Inflammatory macrophage treated with lipopolysaccharide for 1 hour (primary cell): ENCODE data around the gene CCND1.
"Not testable (repeated sequence)": the region's sequence is repeated elsewhere in the genome, so short reads cannot be mapped to it uniquely, and the experiment has no call there.

Experiments
- DNase-seq, 2 donors: peaks; one replicate each; pipeline ENCODE4 v3.0.0-alpha.2; 2020 to 2022

CCND1 gene

DNA sequence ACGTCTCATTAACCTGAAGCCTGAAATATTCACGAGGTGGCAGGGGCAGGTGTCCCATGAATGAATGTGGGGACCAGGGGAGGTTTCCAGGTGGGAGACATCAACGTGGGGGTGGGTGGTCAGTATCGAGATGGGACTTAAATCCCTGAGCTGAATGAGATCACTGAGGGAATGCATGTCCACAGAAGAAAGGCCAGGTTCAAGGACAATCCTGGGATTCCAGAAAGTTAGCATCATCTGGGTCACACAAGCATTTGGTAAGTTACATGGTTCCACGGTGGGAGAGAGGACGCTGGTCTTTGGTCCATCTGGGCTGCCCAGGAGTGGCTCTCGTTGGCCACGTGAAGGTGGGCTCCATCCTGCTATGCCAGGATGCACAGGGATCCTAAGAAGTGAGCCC lies 22.7 kb upstream of the CCND1 start:
- DNase-seq = no peak

DNA sequence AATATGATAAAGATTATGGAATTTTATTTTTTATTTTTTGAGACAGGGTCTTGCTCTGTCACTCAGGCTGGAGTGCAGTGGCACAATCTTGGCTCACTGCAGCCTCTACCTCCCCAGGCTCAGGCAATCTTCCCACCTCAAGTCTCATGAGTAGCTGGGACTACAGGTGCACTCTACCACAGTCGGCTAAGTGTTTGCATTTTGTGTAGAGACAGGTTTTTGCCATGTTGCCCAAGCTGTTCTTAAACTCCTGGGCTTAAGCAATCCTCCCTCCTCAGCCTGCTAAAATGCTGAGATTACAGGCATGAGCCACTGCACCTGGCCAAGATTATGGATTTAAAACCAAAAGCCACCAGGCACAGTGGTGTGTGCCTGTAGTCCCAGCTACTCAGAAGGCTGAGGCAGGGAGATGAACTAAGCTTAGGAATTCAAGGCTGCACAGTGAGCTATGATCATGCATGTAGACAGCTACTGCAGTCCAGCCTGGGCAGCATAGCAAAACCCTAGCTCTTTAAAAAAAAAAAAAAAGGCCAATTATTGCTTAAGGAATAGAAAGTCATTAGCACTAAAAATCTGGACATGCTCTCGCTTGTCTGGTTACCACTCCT lies 20.2 kb upstream of the CCND1 start:
- no peak for DNase-seq

DNA sequence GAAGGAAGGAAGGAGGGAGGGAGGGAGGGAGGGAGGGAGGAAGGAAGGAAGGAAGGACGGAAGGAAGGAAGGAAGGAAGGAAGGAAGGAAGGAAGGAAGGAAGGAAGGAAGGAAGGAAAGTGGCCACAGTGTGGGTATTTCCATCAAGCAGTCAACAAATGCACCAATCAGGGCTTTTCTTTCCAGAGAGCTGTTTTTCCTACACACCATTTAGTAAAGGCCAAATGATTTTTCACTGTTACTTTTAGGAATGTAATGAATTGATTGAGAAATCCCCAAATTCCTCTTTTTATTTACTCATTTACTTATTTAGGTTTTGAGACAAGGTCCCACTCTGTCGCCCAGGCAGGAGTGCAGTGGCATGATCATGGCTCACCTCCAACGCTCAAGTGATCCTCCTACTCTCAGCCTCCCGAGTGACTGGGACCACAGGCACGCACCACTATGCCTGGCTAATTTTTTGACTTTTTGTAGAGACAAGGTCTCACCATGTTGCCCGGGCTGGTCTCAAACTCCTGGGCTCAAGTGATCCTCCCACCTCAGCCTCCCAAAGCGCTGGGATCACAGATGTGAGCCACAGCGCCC lies 18.8 kb upstream of the CCND1 start:
- not testable (repeated sequence) for DNase-seq

- DNase-seq = no peak
These were observed 16.7 kb upstream of the CCND1 start for GRCh38 chr11:69624293-69624692.

- no peak for DNase-seq
These were observed 15.5 kb upstream of the CCND1 start for GRCh38 chr11:69625476-69625875.

GRCh38 chr11:69627551-69627950 lies 13.4 kb upstream of the CCND1 start:
- DNase-seq = no peak

GRCh38 chr11:69630017-69630416 lies 10.9 kb upstream of the CCND1 start:
- DNase-seq = no peak

- no peak for DNase-seq
These were observed 10.5 kb upstream of the CCND1 start for GRCh38 chr11:69630424-69630823.

DNA sequence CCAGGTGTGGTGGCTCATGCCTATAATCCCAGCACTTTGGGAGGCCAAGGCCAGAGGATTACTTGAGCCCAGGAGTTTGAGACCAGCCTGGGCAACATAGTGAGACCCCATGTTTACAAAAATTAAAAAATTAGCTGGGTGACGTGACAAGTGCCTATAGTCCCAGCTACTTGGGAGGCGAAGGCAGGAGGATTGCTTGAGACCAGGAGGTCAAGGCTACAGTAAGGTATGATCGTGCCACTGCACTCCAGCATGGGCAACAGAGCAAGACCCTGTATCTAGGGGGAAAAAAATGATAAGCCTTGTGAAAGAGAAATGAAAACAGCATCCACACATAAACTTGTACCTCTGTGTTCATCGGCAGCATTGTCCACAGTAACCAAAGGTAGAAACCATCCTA lies 8.1 kb upstream of the CCND1 start:
- no peak for DNase-seq

DNA sequence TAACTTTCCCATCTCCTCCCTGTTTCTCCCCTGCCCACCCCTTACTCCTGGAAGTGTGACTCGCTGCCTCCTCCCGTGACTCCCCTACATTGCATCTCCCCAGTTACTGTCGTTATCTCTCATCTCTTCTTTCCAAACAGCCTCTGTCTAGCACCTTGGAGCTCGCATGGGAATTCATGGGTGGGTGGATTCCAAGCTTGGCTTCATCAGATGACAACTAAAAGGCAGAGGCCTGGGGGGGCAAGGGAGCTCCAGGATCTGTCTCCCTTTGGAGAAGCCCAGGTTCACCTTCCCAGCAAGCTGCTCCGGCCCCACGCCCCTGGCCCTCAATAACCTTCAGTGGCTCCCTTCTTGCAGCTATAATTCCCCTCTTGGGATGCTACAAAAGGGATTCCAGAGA lies 6.9 kb upstream of the CCND1 start:
- DNase-seq = no peak

DNA sequence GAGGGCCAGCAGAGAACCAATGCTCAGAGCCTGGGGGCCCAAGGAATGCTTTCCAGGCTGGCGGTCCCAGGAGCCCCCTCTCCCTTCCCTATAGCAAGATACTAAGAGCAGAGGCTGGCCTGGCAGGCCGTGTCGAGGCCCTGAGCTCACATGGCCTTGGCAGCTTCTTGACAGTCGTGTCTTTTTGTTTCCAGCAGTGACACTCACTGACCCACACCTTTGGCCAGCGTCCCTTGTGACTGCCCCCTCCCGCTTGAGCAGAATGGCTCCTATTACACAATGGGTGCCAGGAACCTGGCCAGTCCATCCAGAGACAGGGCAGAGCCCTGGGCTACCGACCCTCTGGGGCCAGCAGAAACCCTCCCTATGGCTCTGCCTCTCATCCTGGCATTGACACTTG lies 6.4 kb upstream of the CCND1 start:
- DNase-seq = no peak

- DNase-seq = no peak
These were observed 5.8 kb upstream of the CCND1 start for GRCh38 chr11:69635195-69635594.

GRCh38 chr11:69635804-69636511 lies 5.0 kb upstream of the CCND1 start:
- no peak for DNase-seq

- peak in 1 of 2 donors; percentile 31 for DNase-seq
These were observed 4.3 kb upstream of the CCND1 start for GRCh38 chr11:69636512-69637197.

GRCh38 chr11:69637198-69637940 lies 3.6 kb upstream of the CCND1 start:
- DNase-seq = no peak

DNA sequence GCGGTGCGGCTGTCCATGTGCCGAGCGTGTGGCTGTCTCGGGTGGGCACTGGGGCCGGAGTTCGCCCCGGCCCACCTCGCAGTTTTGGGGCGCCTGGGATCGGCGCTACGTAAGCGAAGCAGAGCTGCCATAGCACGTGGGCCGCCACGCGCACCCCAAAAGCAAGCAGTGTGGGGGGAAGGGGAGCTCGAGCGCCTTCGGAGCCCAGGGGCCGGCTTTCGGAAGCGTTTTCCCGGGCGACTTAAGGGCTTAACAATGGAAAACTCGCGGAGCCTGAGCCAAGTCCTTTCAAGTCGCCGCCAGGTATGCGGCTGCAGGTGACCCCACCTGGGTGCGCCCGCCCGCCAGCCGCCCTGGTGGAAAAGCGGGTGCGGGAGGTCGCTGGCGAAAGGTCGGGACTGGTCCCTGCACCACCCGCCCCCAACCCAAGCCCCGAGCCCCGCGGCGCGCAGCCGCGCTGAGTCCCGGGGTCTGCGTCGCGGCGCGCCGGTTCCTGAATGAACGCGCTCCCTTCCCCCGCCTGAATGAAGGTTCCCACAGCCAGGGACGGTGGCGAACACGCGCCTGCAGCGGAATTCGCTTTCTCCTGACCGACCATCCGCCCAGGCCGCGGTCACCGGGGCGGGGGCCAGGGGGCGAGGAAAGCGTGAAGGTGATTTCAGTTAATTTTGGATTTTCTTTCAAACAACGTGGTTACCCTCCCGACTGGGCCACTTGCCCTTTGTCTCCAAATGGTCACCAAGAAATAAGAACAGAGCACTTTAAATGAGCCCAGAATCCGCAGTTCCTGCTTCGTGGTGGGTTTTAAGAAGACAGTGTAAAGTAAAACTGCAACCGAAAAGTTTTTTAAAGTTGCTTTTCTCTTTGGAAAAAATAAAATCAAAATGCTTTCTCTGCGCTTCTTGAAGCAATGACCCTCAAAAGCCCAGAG lies 2.8 kb upstream of the CCND1 start:
- no peak for DNase-seq

- DNase-seq = peak; percentile 78 to 84
These were observed 1.8 kb upstream of the CCND1 start for GRCh38 chr11:69638941-69639681.

DNA sequence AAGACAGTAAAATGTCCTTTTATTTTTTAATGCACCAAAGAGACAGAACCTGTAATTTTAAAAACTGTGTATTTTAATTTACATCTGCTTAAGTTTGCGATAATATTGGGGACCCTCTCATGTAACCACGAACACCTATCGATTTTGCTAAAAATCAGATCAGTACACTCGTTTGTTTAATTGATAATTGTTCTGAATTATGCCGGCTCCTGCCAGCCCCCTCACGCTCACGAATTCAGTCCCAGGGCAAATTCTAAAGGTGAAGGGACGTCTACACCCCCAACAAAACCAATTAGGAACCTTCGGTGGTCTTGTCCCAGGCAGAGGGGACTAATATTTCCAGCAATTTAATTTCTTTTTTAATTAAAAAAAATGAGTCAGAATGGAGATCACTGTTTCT lies 1.1 kb upstream of the CCND1 start:
- DNase-seq = no peak

GRCh38 chr11:69640260-69640994 lies 529 bp upstream of the CCND1 start:
- peak in 1 of 2 donors; percentile 41 for DNase-seq
